Aorta (tissue), 5 donors: ENCODE results near the gene NACC1. TPM values are rescaled to one million over a fixed set of nuclear protein-coding genes. Genes with fewer than 3 reads are reported as not detected.
A peak's percentile ranks its signal among the peaks of the same experiment; 100 is the strongest.

Experiments
- ATAC-seq: fragments of 200-7000 bp; cut with Tn5 transposase; one replicate; pipeline ENCODE4 v1.9.1; 2022; ENCODE audit warnings: moderate library complexity; ENCODE audit not compliant: low FRiP score
- DNase-seq, 2 donors: peaks; one replicate each; pipeline ENCODE4 v3.0.0-alpha.2; 2020
- H3K27ac ChIP-seq, 2 donors: one replicate each; pipeline ENCODE4 v1.5.1; 2013; ENCODE audit warnings: low read length in 2 of 2, mild to moderate bottlenecking in 2 of 2, moderate library complexity in 2 of 2, control low read depth in 1 of 2, inconsistent platforms in 1 of 2, low read depth in 1 of 2
- H3K27me3 ChIP-seq, 2 donors: one replicate each; pipeline ENCODE4 v1.6.1; 2013; ENCODE audit warnings: control low read depth in 1 of 2, low read length in 1 of 2, mild to moderate bottlenecking in 1 of 2, moderate library complexity in 1 of 2; ENCODE audit not compliant: insufficient read depth in 2 of 2, control insufficient read depth in 1 of 2
- H3K36me3 ChIP-seq, 2 donors: one replicate each; pipeline ENCODE4 v1.6.1; 2013; ENCODE audit warnings: control low read depth in 1 of 2, low read length in 1 of 2, mild to moderate bottlenecking in 1 of 2; ENCODE audit not compliant: insufficient read depth in 2 of 2, control insufficient read depth in 1 of 2
- H3K4me1 ChIP-seq, 2 donors: one replicate each; pipeline ENCODE4 v1.6.1; 2013; ENCODE audit warnings: low read length in 2 of 2, control low read depth in 1 of 2, mild to moderate bottlenecking in 1 of 2, moderate library complexity in 1 of 2; ENCODE audit not compliant: insufficient read depth in 2 of 2, control insufficient read depth in 1 of 2
- H3K4me3 ChIP-seq, 2 donors: one replicate each; pipeline ENCODE4 v1.5.1; 2013; ENCODE audit warnings: low read length in 2 of 2, control low read depth in 1 of 2, mild to moderate bottlenecking in 1 of 2
- H3K9me3 ChIP-seq: one replicate; pipeline ENCODE4 v1.6.1; 2013; ENCODE audit warnings: mild to moderate bottlenecking, low read length; ENCODE audit not compliant: control insufficient read depth
- WGBS, 2 donors: extraction: QIAGEN DNeasy Blood & Tissue Kit; methylation state at CpG; one replicate each; pipeline ENCODE4 v1.1.7; 2013; 5-methylcytosine and 5-hydroxymethylcytosine counted together
- intact Hi-C, 2 donors: fragments of 100-400 bp; cut with DNase I; formaldehyde crosslinking; loops; one replicate each; pipeline versions ENCODE4 v1.14.2 to v1.15.0; 2022
- polyA plus RNA-seq, 2 donors: library from polyadenylated mRNA; stranded (reverse); fragments of 200-250 nt; gene quantifications; one replicate each; pipeline ENCODE4 v1.2.3, GENCODE V29; 2013
- total RNA-seq, 2 donors: library from RNA; stranded (reverse); fragmentation: NEBNext Ultra II Directional; extraction: Animal tissue kit (Norgen Biotek cat#: 25700); gene quantifications; one replicate each; pipeline ENCODE4 v1.2.1, GENCODE V29; 2021
- donor health status: healthy with polysubstance abuse.
- donor health status: Bipolar disorder and iron deficiency.
- donor health status: DM: no; HTN: no; CAD: no.
- donor health status: DM: no; HTN: no; CAD: no.
- donor health status: DM: yes; HTN: yes; CAD: no.

The NACC1 gene
- total and polyA plus RNA-seq, 4 donors: 5.0 to 37.4 (median 16.9) TPM

DNA sequence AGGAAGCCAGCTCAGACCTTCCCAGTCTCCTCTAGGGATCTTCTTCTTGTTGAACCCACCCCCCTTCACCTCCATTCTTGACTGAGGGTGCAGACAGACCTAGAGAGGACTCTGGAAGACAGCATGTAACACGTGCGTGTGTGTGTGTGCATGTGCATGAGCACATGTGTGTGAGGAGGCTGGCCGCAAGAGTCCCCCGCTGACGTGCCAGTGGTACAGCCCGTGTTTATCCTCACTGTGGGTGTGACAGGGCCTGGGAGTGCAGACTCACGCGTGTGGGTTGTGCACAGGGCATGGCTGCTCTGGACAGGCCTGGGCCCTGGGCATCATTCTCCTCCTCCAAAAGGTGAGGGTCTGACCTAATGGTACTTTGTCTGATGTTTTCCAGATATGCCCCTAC lies 41.7 kb upstream of the NACC1 start:
- ATAC-seq (no peak), DNase-seq (no peak)
- WGBS, 2 donors: 12 to 14% methylated on average over 8 of the region's 8 CpGs
- Histone ChIP-seq H3K4me3 (no peak overlapping the region), H3K9me3 (no peaks in the 10 kb centered on the region), H3K27ac (peak overlapping the region in 1 of 2 donors; percentile 15), H3K36me3 (no peaks in the 10 kb centered on the region), H3K27me3 (no peaks in the 10 kb centered on the region), H3K4me1 (no peaks in the 10 kb centered on the region)
- intact Hi-C loops: no loop called here

DNA sequence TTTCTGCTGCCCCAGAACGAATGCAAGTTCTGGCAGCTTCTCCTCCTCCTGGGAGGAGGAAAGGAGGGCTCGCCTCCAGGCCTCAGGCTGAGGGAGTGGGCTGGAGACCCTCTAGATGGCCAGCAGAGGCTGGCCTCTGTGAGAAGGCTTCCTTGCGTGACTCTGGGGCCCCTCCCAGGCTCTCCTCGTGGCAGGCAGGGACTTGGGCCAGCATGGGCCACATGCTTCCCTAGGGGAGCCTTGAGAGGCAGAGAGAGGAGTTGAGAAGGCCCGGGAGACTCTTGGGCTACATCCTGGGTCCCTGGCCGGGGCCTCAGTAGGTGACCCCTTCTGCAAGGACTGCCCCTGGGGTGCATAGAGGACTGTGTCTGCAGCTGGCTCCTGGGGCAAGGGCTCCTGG lies 41.3 kb upstream of the NACC1 start:
- Histone ChIP-seq H3K4me3 (no peak overlapping the region), H3K4me1 (no peaks in the 10 kb centered on the region), H3K27ac (peak overlapping the region in 1 of 2 donors; percentile 15), H3K36me3 (no peaks in the 10 kb centered on the region), H3K9me3 (no peaks in the 10 kb centered on the region), H3K27me3 (no peaks in the 10 kb centered on the region)
- intact Hi-C loops: no loop called here
- DNase-seq: no peak
- 6% methylated on average over 5 to 6 of the region's 6 CpGs for WGBS, 2 donors
- ATAC-seq: peak; percentile 43

DNA sequence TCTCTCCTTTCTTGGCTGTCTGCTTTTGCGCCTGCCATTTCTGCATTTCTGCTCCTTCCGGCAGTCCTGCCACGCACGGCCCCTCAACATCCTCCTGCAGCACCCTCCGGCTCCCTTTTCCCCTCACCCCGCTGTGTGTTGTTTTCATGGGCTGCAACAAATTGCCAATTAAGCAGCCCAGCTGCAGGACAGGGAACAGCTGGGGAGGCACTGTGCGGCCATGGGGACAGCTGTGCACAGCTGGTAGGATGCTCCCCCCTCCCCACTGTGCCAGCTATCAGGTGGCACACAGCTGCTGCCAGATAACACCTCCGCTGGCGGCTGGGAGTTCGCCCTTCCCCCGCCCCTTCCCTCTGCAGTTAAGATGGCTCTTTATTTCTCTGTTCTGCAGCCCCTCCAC lies 40.8 kb upstream of the NACC1 start:
- intact Hi-C loops: no loop called here
- DNase-seq: no peak
- 16 to 21% methylated on average over 10 to 11 of the region's 11 CpGs for WGBS, 2 donors
- Histone ChIP-seq H3K4me3 (no peak overlapping the region), H3K36me3 (no peaks in the 10 kb centered on the region), H3K27ac (peak overlapping the region in 1 of 2 donors; percentile 15), H3K9me3 (no peaks in the 10 kb centered on the region), H3K4me1 (no peaks in the 10 kb centered on the region), H3K27me3 (no peaks in the 10 kb centered on the region)
- no peak for ATAC-seq

DNA sequence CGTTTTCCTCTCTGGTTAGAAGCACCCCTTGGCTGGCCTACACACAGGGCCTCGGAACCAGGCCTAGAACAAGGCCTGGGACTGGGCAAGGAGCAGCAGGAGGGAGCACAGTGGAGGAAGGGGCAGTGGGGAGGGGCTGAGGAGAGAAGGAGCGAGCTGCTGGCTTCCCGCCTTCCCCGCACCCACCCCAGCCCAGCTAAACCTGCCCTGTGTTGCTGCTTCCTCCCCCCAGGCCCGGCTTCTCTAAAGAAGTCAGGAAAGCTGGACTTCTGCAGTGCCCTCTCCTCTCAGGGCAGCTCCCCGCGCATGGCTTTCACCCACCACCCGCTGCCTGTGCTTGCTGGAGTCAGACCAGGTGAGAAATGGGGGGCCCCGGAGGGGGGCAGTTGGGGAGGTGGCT lies 39.7 kb upstream of the NACC1 start:
- ATAC-seq (no peak), DNase-seq (no peak)
- Histone ChIP-seq H3K9me3 (no peaks in the 10 kb centered on the region), H3K36me3 (no peaks in the 10 kb centered on the region), H3K4me1 (no peaks in the 10 kb centered on the region), H3K27me3 (no peaks in the 10 kb centered on the region), H3K4me3 (no peak overlapping the region), H3K27ac (peak overlapping the region; percentile 8 to 85)
- WGBS, 2 donors: 36 to 45% methylated on average over 6 to 10 of the region's 10 CpGs
- intact Hi-C loops: no loop called here

DNA sequence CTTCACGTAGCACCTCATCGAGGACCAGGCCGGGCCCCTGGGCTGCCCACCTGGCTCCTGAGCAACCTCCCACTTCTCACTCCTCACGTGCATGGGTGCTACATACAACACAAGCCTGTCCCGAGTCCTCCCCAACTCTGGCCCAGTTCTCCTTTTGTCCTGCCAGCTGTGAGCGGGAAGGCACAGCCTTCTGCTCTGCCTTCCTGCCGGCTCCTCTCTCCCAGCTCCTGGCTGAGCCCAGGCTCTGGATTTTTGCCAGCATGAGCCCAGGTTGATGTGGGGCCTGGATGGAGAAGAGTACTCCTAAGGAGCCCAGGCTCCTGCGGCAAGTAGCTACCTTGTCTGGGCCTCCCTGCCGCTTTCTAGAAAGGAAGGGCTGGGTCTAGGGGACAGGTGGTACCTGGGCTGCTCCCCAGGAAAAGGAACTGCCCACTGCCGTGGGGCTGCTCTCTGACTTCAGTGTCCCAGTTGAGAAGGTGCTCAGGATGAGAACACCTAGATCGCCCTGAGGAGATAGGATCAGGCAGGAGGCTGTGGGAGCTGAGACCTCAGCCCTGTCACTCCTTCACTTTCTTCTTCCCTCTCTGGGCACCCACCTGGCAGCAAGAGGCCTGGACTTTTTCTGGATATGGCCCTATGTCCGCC lies 39.0 kb upstream of the NACC1 start:
- WGBS, 2 donors: 19 to 27% methylated on average over 12 of the region's 12 CpGs
- H3K27ac ChIP-seq: peak overlapping the region; percentile 8 to 85
- ATAC-seq: no peak
- no peaks in the 10 kb centered on the region for H3K27me3 ChIP-seq
- H3K4me1 ChIP-seq: no peaks in the 10 kb centered on the region
- intact Hi-C loops: no loop called here
- DNase-seq: no peak
- H3K9me3 ChIP-seq: no peaks in the 10 kb centered on the region
- no peaks in the 10 kb centered on the region for H3K36me3 ChIP-seq
- no peak overlapping the region for H3K4me3 ChIP-seq

DNA sequence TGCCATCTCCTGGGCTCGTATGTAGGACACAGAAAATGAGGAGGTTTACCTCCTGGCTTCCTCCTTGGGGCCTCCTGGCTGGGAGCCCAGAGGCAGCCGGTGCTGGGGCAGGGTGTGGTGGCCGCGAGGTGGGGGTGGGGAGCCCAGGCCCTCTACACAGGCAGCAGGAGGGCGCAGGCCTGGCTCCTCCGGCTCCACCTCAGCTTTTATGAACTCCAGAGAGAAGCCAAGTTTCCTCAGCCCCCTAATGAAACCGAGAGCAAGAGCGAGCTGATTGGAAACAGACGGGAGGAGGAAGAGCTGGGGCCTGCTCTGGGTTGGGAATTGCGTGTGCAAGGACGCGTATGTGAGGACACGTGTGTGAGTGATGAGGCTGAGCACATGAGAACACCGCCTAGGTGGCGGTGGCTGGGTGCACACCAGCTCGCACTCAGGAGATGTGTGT lies 38.5 kb upstream of the NACC1 start:
- intact Hi-C loops: no loop called here
- no peaks in the 10 kb centered on the region for H3K36me3 ChIP-seq
- no peaks in the 10 kb centered on the region for H3K4me1 ChIP-seq
- H3K27me3 ChIP-seq: no peaks in the 10 kb centered on the region
- H3K4me3 ChIP-seq: no peak overlapping the region
- no peaks in the 10 kb centered on the region for H3K9me3 ChIP-seq
- ATAC-seq: no peak
- no peak for DNase-seq
- H3K27ac ChIP-seq: peak overlapping the region; percentile 8 to 85
- 24 to 31% methylated on average over 16 of the region's 16 CpGs for WGBS, 2 donors

- no peaks in the 10 kb centered on the region for H3K27me3 ChIP-seq
- ATAC-seq (peak; percentile 44), DNase-seq (peak in 1 of 2 donors; percentile 69)
- 12 to 20% methylated on average over 14 of the region's 14 CpGs for WGBS, 2 donors
- peaks cover 0 to 3% of the 10 kb centered on the region in 2 donors for H3K36me3 ChIP-seq
- intact Hi-C loops: no loop called here
- H3K27ac ChIP-seq: peak overlapping the region in 1 of 2 donors; percentile 28
- H3K4me1 ChIP-seq: no peaks in the 10 kb centered on the region
- no peaks in the 10 kb centered on the region for H3K9me3 ChIP-seq
- no peak overlapping the region for H3K4me3 ChIP-seq
These were observed 35.7 kb upstream of the NACC1 start for GRCh38 chr19:13082192-13083007.

DNA sequence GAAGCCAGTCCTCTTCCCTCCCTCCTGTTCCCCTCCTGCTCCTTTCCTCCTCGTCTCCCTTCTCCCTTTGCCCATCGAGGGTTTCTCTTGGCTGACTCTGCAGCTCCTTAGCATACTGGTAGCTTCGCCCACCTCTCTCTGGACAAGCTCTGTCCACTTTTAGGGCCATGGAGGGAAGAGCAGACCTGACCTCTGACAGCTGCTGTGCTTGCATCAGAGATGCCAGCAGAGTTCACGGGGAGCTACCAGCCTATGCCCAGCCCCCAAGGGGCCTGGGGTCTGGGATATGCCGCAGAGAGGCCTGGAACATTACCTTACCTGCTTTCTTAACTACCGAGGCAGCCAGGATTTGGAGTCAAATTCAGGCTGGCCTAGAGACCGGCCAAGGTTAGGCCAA lies 35.1 kb upstream of the NACC1 start:
- Histone ChIP-seq H3K4me1 (no peaks in the 10 kb centered on the region), H3K36me3 (peaks cover 0 to 3% of the 10 kb centered on the region in 2 donors)

GRCh38 chr19:13083627-13084026 lies 34.4 kb upstream of the NACC1 start:
- H3K36me3 ChIP-seq: peaks cover 0 to 3% of the 10 kb centered on the region in 2 donors
- WGBS, 2 donors: 67 to 84% methylated on average over 9 of the region's 9 CpGs
- no peaks in the 10 kb centered on the region for H3K4me1 ChIP-seq
- H3K27me3 ChIP-seq: no peaks in the 10 kb centered on the region
- no peaks in the 10 kb centered on the region for H3K9me3 ChIP-seq
- DNase-seq: no peak
- no peak for ATAC-seq
- no peak overlapping the region for H3K4me3 ChIP-seq
- intact Hi-C loops: no loop called here
- H3K27ac ChIP-seq: no peak overlapping the region

More for the DNA sequence above, 35.1 kb upstream of the NACC1 start:
- ATAC-seq (no peak), DNase-seq (no peak)
- intact Hi-C loops: no loop called here
- Histone ChIP-seq H3K9me3 (no peaks in the 10 kb centered on the region), H3K27me3 (no peaks in the 10 kb centered on the region), H3K4me3 (no peak overlapping the region), H3K27ac (peak overlapping the region in 1 of 2 donors; percentile 28)
- 37 to 43% methylated on average over 7 of the region's 7 CpGs for WGBS, 2 donors
